Hematopoietic multipotent progenitor cell treated with erythropoietin and hydrocortisone succinate and interleukin-3 and kit ligand, for 8 days (in vitro differentiated cells): ENCODE data around the gene UROC1.

Experiments used
- DNase-seq: peaks from one replicate; pipeline ENCODE4 v3.0.0-alpha.2; 2015

Gene UROC1

GRCh38 chr3:126529585-126530170, 12.1 kb upstream of the UROC1 start:
- no peak for DNase-seq

GRCh38 chr3:126528800-126529541, 11.4 kb upstream of the UROC1 start:
- peak; percentile 58 for DNase-seq

- no peak for DNase-seq
Observed at GRCh38 chr3:126528419-126528799, 10.8 kb upstream of the UROC1 start.

DNA sequence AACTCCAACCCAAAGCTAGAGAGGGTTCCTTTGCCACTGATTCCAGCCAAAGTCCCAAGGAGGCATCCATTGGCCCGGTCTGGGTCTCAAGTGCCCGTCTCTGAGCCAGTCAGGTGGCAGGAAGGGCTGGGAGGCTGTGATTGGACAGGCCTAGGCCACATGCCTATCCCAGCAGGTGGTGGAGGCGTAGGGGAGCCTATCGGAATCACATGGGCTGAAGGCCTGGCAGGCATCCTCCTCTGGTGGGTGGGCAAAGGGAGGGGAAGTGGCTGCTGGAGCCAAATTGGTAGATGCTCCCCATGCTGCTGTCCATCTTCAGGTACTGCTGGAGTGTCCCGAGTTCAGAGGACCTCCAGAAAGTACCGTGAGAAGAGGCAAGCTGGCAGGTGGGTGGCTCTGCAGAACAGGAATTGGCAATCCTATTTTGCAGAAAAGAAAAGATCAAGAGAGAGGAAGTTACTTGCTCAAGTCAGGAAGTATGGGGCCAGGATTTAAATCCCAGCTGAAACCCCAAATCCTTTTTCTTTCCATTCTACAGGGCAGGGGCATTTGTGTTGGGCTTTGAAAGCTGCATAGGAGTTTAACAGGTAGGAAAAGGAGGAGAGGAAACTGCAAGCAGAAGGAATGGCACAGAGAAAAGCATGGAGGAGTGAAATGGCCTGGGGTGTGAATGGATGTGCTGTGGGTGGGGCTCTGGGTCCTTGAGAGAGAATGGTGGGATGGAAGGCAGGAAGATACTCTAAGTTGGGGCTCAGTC, 10.1 kb upstream of the UROC1 start:
- DNase-seq, result no peak

- DNase-seq, result no peak
Observed at GRCh38 chr3:126527006-126527405, 9.4 kb upstream of the UROC1 start.

DNA sequence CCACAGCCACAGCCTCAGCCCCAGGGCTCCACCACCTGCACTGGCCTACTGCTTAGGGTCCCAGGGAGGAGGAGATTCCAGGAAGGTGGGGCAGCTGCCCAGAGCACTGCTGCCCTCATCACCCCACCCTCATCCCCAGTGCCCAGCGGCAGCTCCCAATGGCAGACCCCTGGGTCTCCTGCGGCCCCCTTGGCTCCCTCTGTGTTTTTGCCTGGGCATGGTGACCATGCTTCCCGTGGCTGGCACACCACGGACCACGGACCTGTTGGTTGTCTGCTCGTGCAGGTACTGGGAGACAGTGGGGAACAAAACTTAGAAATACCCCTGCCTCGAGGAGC, 9.1 kb upstream of the UROC1 start:
- no peak for DNase-seq

GRCh38 chr3:126525853-126526667, 8.5 kb upstream of the UROC1 start:
- no peak for DNase-seq

- DNase-seq, result no peak
Observed at GRCh38 chr3:126525091-126525852, 7.7 kb upstream of the UROC1 start.

DNA sequence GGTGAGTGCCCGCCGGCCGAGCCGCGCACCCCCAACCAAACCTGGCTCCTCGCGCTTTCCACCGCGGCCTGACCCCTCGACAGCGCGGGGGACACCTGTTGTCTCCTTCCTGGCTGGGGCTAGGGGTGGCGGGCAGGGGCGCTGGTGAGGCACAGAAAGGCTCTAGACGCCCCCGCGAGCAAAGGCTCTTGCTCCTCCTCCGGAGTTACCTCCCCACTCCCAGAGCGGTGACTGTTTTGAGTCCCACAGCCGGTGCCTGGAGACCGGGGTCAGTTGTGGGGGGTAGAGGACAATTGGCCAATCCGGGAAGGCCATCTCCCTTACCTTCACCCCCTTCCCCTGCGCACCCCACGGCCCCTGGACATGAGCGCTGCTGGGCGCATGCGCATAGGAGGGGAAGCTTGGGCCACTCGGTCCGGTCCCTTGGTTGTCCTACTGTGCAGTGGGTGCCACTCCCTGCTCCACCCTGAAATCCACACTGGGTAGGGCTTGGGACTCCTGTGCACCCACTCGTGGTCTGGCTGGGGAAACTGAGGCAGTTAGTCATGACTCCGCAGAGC, 6.9 kb upstream of the UROC1 start:
- peak; percentile 26 for DNase-seq

- peak; percentile 49 for DNase-seq
Observed at GRCh38 chr3:126523745-126524428, 6.3 kb upstream of the UROC1 start, which contains the start of gene CHST13. CHST13 (plus strand) TSS chr3:126524155; CDS start chr3:126524333, 178 bp downstream.

DNA sequence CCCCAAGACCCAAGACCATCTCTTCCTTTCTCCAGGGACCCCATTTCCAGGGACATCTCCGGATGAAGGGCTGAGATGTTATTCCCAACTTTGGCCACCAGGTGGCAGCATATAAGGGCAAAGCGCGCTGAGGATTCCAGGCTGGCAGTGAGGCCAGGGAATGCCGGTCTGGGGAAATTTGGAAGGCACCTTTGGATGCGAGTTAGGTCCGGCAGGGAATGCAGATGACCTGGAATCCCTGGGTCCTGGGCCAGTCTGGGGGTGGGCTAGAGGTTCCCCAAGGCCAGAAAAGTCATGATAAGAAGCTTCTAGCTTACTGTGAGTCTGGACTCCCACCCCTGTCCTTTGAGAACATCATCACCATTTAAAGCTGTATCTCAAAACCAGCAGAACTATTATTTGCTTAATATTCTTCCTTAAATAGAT, 4.8 kb upstream of the UROC1 start:
- peak; percentile 56 for DNase-seq

- DNase-seq, result no peak
Observed at GRCh38 chr3:126521122-126521891, 3.7 kb upstream of the UROC1 start.

DNA sequence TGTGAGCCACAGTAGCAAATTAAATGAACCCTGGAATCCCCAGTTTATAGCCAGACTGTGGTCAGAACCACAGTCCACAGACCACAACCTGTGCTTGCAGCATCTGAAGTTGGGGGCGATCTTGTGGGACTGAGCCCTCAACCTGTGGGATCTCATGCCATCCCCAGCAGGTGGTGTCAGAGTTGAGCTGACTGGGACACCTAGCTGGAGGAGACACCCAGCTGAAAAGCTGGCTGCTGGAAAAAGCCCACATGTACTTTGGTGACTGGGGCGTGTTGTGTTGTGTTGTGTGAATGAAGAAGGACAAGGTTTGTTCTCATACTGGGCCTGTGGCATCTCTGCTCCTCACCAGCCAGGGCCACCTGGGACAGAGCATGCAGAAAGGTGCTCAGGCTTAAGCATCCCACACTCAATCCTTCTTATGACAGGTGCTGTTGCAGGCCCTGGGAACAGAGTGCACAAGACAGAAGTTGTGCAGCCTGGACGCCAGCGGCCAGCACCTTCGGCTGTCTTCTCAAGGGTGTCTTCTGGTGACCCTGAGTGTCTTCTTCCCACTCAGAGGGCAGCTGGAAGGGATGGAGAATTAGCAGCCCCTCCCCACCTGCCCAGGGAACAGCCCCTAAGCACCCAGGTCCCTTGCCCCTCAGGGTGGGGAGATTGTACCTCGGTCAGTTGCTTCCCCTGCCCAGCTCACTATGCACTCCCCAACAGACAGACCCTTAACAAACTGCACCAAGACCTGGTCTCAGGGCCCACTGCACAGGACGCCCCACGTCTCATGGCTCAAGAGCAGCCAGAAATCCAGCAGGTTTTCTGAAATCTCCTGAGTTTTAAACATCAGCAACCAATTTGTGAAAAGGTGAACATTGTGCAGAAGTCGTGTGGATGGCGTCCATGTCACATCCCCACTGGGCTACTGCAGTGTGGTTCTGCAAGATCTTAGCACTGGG, 2.2 kb upstream of the UROC1 start:
- no peak for DNase-seq

DNA sequence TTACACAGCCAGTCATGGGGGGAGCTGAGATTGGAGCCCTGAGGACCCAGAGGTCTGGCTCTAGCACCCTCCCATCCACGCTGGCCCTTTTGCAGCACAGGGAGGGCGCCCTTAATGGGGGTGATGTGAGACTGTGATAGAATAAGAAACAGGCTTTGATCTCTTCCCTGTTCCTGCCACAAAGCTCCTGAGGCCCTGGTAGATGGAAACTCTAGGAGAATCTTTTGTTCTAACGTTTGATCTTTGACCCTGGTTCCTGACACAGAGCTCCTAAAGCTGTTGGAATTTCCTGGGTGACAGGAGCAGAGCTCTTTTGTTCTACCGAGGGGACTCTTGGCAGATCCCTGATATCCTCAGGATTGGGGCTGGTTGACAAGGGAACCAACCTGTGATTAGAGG, 1.2 kb upstream of the UROC1 start:
- no peak for DNase-seq

DNA sequence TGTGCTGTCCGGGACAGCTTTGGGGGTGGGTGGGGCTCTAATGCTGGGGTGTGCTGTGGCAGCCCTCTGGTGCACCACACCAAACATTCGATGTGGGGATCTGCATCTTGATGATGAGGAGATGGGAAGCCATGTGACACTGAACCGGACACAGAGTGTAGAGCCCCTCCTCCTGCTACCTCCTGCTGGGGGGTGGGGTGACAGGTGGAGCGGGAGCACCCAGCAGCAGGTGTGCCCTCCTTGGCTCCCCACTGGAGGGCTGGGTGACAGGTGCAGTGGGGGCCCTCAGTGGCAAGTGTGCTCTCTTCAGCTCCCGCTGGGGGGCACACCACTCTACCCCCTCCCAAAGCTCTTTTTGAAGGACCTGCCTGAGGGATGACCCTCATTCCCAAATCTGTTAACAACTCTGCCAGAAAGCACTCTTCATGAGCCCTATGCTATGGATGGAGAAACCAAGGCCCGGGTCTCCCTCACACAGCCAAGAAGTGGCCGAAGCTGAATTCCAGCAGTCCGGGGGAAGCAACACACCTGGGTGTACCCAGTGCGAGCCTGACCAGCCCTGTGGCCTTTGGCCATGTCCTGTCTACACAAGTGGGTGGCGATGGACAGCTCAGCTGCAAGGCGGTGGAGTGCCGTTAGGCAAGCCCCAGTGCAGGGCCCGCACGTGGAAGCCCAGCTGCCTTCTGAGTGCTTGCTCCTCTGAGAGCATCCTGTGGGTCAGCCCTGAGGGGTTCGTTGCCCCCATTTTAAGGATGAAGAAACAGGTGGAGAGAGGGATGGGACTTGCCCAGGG, 609 bp upstream of the UROC1 start:
- no peak for DNase-seq

DNA sequence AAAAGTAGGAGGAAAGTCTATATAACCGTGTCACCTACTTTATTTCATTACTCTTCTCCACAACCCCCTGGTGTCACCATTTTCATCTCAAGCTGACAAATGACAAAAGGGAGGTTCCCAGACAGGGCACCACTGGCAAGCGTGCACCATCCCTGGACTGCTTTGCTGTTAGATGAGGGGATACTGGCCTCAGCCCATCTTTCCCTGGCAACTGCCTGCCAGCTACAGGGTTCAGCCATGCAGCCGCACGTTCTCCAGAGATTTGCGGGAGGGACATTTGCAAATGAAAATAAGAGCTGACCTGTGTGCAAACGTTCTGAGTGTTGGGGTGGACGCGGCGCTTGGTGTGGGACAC, 660 bp downstream of the UROC1 start:
- DNase-seq, result no peak

GRCh38 chr3:126516152-126516935, 1.2 kb downstream of the UROC1 start:
- no peak for DNase-seq
